SK-N-SH treated with all-trans-retinoic acid at 6 μM for 48 hours (cell line): Measurements from ENCODE around the gene NTN1.

Experiments
- ARNTL ChIP-seq: fragments of 450-650 bp; formaldehyde crosslinking; IDR thresholded peaks from 2 replicates; pipeline ENCODE4 v1.5.0; 2020; ENCODE audit warnings: low read depth, mild to moderate bottlenecking, moderate library complexity, borderline replicate concordance
- BACH2 ChIP-seq: fragments of 250-450 bp; sonication (Bioruptor Pico); IDR thresholded peaks from 2 replicates; pipeline ENCODE4 v1.9.0; 2021; ENCODE audit warnings: mild to moderate bottlenecking, borderline replicate concordance
- CREB5 ChIP-seq: fragments of 250-450 bp; sonication (Bioruptor Pico); IDR thresholded peaks from 2 replicates; pipeline ENCODE4 v1.5.1; 2020; ENCODE audit warnings: low read depth, mild to moderate bottlenecking, moderate library complexity
- GLIS3 ChIP-seq: fragments of 250-450 bp; sonication (Bioruptor Pico); IDR thresholded peaks from 2 replicates; pipeline ENCODE4 v1.5.0; 2020; ENCODE audit warnings: mild to moderate bottlenecking, moderate library complexity
- OSR1 ChIP-seq: fragments of 250-450 bp; sonication (Bioruptor Pico); IDR thresholded peaks from 2 replicates; pipeline ENCODE4 v1.8.0; 2022; ENCODE audit warnings: moderate library complexity, mild to moderate bottlenecking, inconsistent platforms
- PPARA ChIP-seq: fragments of 250-450 bp; sonication (Bioruptor Pico); IDR thresholded peaks from 2 replicates; pipeline ENCODE4 v1.5.0; 2020; ENCODE audit warnings: mild to moderate bottlenecking, borderline replicate concordance
- TOX ChIP-seq: fragments of 250-450 bp; sonication (Bioruptor Pico); IDR thresholded peaks from 2 replicates; pipeline ENCODE4 v1.8.0; 2021; ENCODE audit warnings: mild to moderate bottlenecking, moderate library complexity, borderline replicate concordance
- ZFP3 ChIP-seq: fragments of 250-450 bp; sonication (Bioruptor Pico); IDR thresholded peaks from 2 replicates; pipeline ENCODE4 v1.5.0; 2020; ENCODE audit warnings: mild to moderate bottlenecking, moderate library complexity
- ZFP30 ChIP-seq: fragments of 450-650 bp; formaldehyde crosslinking; IDR thresholded peaks from 2 replicates; pipeline ENCODE4 v1.5.0; 2022; ENCODE audit warnings: mild to moderate bottlenecking, moderate library complexity
- ZNF565 ChIP-seq: fragments of 450-650 bp; formaldehyde crosslinking; conservative IDR thresholded peaks from 2 replicates; pipeline ENCODE4 v1.5.0; 2020; ENCODE audit warnings: low read depth, mild to moderate bottlenecking, moderate library complexity
- ZNF70 ChIP-seq: fragments of 450-650 bp; formaldehyde crosslinking; IDR thresholded peaks from 2 replicates; pipeline ENCODE4 v1.5.0; 2020; ENCODE audit warnings: mild to moderate bottlenecking, moderate library complexity
- TF ChIP-seq, protein P1 (sequence below): fragments of 250-450 bp; sonication (Bioruptor Pico); IDR thresholded peaks from 2 replicates; pipeline ENCODE4 v1.8.0; 2020; ENCODE audit warnings: mild to moderate bottlenecking, moderate library complexity, borderline replicate concordance

DNA sequence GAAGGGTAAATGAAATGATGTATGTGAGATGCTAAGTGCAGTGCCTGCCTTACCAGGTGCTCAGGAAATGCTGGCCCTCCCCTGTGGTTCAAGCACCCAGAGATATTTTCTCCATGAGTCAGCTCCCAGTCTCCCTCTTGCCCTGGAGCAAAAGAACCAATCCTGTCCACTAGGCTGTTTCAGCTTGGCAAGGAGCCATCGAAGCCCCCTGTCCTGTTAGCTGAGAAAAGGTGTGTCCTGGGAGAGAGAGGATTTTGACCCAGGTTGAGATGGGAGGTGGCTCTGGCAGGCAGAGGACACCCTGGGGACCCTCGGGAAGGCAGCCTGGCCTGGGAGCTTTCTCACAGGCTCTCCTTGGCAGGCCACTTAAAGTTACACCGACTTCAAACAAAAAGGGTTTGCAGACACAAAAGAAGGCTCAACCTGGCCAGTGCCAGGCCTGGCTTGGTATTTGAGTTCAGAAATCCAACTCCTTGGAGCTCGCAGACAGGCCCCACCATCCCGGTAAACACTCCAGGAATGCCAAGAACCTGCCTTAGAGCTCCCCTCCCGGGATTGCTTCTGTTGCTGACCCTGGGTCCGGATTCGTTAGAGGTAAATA lies 29.6 kb downstream of the NTN1 start:
- no peak for TF ChIP-seq OSR1 (CRISPR knock-in tag)
- TF ChIP-seq ARNTL, result no peak
- no peak for TF ChIP-seq CREB5 (CRISPR knock-in tag)
- TF ChIP-seq, protein P1, sequence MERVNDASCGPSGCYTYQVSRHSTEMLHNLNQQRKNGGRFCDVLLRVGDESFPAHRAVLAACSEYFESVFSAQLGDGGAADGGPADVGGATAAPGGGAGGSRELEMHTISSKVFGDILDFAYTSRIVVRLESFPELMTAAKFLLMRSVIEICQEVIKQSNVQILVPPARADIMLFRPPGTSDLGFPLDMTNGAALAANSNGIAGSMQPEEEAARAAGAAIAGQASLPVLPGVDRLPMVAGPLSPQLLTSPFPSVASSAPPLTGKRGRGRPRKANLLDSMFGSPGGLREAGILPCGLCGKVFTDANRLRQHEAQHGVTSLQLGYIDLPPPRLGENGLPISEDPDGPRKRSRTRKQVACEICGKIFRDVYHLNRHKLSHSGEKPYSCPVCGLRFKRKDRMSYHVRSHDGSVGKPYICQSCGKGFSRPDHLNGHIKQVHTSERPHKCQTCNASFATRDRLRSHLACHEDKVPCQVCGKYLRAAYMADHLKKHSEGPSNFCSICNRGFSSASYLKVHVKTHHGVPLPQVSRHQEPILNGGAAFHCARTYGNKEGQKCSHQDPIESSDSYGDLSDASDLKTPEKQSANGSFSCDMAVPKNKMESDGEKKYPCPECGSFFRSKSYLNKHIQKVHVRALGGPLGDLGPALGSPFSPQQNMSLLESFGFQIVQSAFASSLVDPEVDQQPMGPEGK (CRISPR knock-in tag), result no peak
- TF ChIP-seq GLIS3 (CRISPR knock-in tag), result no peak
- no peak for TF ChIP-seq ZNF70
- TF ChIP-seq PPARA (CRISPR knock-in tag), result no peak
- TF ChIP-seq ZFP3 (CRISPR knock-in tag), result no peak
- no peak for TF ChIP-seq BACH2 (CRISPR knock-in tag)
- no peak for TF ChIP-seq TOX (CRISPR knock-in tag)
- TF ChIP-seq ZNF565, result no peak
- no peak for TF ChIP-seq ZFP30 (CRISPR knock-in tag)
